GM18508 (cell line): ENCODE results near the gene FHIT.
"Not testable (repeated sequence)": the region's sequence is repeated elsewhere in the genome, so short reads cannot be mapped to it uniquely, and the experiment has no call there.

Experiments
- ATAC-seq: cut with Tn5 transposase; IDR thresholded peaks from one replicate; pipeline ENCODE4 v1.9.1; 2021; ENCODE audit warnings: moderate number of reproducible peaks; ENCODE audit not compliant: insufficient read depth, unreplicated experiment

FHIT gene

DNA sequence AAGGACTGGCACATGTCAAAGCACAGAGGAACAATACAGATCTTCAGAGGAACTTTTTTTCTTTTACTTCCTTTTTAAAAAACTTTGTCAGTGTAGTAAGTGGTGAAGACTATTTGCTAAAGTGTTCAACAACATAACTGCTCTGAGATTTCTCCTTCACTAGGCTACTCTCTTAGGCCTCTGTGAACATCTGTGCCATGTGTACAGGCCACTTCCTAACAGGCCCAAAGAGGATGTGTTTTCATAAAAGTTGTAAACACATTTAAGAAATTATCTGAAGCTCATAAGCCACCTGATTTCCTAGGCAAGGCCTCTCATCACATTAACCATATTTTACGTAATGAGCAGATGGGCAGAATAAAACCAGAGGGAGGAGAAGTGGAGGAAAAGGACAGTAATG, 235.4 kb downstream of the FHIT start:
- ATAC-seq: no peak

DNA sequence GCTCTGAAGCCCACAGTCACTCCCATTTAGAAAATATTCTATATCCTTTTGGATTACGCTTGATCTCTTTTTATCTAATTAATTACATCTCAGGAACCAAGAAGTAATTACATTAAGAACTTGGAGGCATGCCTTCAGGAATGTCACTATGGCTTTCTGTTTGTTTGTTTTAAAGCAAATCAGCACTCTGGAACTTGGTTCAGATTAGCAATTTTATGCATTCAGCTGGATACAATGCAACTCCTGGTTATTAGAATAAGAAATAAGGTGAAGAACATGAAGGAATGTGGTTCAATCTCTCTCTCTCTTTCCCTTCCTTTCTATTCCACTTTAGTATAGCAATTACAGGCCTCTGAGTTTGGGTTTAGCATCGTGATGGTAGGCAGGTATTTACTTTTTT, 235.8 kb downstream of the FHIT start:
- no peak for ATAC-seq

DNA sequence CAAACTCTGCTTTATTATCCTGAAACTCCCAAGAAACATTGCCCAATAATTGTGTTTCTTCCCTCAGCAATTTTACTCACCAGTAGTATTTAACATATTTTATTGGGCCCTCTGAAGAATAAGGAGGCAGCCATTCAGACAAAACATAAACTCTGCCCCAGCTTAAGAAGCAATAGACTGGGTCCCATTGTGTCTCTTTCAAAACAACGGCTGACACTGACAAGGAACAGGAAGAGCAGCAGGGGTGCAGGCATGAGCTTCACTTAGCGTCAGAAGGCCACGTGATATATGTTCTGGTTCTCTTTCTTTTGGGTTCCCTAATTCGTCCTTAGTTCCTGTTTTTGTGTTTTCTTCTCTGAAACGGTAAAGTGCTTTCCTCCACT, 242.3 kb downstream of the FHIT start:
- ATAC-seq: no peak

DNA sequence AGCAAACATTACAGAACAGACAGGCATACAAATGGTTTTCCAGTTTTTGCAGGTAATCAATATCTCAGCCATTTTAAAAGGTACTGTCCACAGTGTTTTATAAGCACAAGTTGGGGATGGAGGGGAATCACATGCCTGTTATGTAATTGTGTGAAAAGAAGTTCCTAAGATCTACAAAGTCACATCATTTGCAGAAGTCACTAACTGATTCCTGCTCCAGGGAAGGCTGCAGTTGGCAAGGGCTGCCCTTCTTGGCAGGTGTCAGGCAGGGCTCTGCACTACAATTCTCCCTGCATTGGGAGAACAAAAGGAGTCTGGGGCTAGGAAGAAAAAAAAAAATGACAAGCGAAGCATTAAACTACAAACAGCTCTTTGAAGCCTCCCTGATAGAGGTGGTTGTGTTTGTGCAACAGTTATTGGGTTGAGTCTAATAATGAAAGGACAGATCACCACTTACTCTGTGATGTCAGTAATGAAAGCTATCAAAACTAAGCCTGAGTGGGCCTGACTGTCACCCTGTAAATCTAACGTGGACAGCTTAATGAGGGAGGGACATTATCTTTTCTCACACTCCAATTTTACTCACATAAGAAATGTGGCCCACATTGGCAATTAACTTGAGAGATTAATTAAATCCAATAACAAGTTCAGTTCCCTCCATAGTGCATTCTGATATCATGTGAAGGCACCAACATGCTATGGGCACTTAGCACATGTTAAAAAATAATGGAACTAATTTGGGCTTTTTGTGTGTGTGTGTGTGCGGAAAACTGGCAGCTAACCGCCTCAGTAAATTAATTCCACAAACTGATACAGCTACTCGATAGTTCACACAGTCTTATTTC, 242.9 kb downstream of the FHIT start:
- no peak for ATAC-seq

DNA sequence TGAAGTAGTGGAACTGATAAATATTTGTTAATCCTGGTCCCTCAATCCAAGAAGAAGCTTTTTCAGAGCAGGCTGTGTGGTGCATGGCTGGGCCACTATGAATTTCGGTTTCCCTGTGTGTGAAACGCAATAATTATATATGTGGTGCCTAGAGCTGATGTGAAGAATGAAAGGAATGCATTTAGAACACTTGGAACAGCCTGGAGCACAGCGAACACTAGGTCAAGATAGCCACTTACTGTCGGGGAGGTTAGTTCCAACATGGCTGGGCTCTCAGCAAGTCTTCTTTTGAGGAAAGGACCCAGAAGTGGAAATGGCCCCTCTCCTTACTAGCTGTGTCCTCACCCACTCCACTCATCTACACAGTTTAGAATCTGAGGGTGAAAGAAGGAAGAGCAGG, 245.7 kb downstream of the FHIT start:
- no peak for ATAC-seq

DNA sequence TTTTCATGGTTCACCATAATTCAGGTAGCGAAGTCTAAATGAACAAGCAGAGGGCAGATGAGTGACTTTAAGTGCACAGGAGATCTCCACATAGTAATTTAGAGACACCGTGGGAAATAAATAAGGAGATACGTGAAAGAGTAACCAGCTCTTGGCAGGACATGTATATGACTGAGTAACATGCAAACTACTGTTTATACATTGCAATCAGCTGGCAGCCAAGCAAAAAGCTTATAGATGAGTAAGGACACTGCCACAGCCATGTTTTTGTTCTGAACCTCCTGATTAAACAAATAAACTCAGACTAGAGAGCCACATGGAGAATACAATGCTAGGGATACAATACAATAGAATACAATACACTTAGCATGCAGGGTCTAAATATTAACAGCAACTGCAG, 252.4 kb downstream of the FHIT start:
- no peak for ATAC-seq

DNA sequence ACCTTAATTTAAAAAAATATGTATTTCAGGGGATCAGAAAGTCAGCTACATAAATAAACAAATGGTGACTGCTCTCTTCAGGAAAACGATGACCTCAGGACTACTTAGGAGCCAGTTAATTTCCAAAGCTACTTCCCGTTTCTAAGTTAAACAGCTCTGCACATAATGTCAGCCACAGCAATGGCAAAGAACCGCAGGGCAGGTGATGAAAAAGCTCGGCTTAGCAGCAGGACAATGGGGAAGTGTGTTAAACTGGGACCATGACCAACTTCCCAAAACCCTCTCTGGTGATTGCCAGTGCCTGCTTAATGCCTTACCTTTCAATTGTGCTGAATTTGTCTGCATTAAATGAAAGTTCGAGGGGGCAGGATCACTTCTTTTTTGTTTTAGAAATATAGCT, 258.9 kb downstream of the FHIT start:
- no peak for ATAC-seq

DNA sequence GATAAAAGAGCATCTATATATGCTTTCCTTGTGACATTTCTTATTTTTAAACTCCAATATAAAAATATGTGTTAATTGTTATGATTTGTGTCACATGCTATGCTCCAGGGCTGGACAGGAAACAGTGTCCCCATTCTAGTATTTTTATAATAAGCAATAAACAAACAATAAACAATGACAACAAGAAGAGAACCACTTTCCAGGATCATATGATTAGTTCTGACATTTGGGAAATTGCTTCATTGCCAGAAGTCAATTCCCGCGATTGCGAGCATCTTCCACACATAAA, 260.9 kb downstream of the FHIT start:
- ATAC-seq: no peak

DNA sequence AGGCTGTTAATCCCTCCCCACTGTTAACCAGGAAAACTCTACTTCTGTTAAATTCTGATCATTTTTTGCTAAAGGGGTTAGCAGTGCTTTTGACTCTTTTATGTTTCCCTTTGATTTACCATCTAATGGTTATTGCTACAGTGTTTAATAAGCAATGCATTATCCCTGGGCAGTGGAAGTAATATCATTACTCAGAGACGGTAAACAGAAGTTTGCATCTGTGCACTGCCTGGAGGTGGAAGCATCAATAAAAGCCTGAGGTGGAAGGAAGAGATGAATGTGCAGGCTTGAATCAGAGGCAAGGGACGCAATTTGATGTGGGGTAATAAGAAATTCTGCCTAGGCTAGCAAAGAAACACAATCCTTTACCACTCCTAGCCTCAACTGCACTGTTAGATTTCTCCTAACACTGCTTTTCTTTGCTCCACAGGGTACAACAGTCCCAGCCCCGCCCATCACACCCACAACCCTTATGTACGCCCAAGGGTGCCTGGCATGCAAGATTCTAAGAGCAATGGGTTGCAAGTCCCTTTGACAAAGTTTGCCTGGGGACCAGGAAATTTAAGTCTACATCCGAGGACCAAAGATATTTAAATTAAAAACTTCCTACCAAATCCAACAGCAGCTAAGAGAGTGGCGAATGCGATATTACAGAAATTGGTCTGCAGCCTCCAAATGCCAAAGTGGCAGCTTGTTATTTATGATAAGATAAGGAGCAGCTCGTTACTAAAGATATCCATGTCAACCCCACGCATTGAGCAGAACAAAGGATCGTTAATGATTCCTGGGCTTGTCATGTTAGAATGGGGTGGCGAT, 261.4 kb downstream of the FHIT start:
- no peak for ATAC-seq

DNA sequence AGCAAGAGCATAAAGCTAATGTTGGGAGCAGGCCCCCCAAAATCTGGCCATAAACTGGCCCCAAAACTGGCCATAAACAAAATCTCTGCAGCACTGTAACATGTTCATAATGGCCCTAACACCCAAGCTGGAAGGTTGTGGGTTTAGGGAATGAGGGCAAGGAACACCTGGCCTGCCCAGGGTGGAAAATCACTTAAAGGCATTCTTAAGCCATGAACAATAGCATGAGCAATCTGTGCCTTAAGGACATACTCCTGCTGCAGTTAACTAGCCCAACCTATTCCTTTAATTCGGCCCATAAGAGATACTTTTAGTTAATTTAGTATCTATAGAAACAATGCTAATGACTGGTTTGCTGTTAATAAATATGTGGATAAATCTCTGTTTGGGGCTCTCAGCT, 264.1 kb downstream of the FHIT start:
- not testable (repeated sequence) for ATAC-seq

DNA sequence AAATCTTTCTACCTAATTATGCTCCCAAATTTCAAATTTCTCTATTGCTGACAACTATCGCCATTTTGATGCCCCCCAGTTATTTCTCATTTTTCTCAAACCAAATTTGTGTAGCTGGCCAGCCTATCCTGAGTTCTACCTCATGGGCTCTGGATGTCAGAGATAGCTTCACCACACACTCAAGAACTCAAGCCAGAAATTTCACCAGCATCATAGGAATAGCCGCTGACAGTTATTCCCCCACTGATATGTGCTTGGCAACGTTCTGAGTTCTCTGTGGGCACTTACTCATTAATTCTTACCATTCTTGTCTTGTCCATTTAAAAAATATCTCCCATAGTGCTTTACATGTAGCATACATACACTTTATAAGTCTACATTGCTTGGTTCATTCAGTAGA, 264.7 kb downstream of the FHIT start:
- ATAC-seq: no peak

DNA sequence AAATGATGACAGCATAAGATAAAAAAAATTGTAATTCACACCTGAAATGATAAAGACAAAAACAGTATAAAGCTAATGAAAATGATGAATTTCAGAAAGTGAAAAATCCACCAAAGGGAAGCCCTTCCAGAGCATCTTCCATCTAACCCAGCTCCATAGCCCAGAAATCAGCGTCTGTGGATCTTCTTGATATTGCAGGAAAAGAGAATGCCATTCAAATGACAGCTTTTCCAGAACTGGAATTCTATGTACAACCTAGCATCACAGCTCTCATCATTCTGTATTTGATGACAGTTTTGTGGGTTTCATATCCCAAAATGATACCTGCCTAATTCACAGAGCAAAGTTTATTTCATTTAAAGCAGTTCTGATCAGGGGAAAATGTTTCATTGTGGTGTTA, 267.3 kb downstream of the FHIT start:
- ATAC-seq: no peak

DNA sequence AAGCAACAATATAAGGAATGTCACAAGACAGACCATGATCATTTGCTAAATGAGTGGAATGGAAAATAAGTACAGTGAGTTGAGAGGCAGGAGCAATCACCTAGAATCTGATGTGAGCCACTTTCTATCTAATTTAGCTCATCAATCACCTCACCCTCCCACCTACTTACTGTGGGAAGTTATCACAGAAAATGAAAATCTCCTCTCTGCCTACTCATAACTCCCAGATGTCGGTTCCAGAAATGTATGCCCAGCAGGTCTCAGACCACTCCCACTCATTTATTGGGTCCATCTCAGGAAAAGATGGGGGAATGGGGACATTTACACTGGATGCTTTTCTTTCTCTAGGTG, 270.9 kb downstream of the FHIT start:
- ATAC-seq: no peak

DNA sequence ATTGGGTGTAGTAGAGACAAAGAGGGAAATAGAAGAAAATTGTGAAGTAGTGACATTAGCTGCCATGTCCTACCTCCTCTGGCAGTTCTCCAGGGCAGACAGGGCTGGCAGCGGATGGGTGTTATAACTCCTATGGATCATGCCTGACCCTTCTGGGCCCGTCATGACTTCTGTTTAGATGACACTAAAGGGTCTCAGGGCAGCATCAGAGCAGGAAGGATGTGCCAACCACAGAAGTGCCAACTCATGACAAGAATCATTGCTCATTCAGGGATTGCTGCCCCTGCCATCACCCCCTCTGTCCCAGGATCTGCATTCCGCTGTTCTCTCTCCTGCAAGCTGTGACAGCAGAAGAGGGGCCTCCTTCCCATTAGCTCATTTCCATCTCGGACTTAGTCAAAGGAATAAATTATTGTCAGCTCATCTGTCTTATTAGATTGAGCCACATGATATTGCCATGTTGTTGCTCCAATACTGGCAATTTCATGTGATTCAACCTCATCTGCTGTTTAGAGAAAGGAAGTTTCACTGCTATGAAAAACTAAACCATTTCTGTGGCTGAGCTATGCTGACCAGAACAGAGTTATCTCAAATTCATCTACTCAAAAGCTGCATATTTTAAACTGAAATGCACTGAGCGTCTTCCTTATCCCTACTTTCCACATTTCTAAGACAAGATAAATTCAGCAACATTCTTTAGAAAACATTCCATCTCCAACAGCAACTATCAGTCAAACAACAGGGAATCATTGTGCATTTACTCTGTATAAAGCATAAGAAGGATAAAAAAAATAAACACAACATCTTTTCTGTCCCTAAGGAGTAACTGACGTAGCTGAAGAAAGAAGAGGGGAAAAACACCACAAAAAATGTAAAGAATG, 271.6 kb downstream of the FHIT start:
- no peak for ATAC-seq

DNA sequence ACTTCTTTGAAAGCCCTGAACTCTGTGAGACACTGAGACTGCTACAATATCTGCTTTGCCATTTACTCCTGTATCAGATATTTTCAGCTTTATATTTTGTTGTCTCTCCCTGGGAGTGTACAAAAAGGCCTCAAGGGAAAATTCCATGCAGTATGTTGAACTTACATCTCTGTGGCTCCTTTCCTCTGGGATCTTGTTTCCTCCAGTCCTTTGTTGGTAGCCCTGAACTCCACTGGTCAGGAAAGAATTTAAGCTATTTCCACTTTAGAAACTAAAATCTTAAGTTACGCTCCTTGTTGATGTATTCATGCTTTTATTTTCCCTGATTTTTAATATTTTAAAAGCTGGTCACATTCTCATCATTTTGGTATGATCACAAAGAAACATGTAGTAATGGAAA, 277.9 kb downstream of the FHIT start:
- no peak for ATAC-seq

DNA sequence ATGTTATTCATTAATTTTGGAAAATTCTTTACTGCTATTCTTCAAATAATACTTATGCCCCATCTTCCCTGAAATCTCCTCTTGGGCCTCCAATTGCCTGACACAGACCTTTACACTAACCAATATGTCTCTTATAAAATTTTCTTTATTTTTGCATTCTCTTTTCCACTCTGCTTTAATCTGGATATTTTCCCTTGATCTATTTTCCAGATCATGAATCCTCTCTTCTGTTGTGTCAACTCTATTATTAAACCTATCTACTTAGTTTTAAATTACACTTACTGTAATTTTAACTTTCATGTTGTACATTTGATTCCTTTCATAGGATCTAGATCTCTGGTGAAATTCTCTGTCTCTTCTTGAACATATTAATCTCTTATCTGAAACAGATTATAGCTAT, 278.7 kb downstream of the FHIT start:
- ATAC-seq: no peak

DNA sequence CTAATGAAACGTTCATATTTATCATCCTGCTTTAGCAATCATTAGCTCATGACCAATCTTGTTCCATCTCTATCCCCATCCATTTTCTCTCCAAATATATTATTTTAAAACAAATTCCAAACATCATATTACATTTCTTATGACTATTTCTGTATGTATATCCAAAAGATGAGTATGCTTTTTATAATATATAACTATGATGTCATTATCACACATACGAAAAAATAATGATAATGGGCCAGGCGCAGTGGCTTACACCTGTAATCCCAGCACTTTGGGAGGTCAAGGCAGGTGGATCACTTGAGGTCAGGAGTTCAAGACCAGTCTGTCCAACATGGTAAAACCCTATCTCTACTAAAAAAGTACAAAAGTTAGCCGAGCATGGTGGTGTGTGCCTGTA, 280.4 kb downstream of the FHIT start:
- no peak for ATAC-seq

DNA sequence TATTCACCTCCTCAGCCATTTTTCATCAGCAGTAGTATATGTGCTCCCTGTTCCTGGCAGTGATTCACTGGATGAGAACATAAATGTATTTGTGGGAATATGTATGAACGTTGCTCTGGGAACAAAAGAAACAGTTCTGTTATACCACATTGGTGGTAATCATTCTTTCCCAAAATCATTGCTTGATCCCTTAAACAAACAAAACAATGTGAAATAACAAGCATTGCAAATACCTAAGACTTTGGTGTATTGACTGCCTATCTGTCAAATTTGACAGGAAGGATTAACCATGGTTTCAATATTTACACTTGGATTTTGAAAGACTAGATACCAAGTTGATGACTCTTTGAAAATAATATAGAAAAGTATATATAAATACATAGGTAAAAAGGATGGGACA, 284.1 kb downstream of the FHIT start:
- ATAC-seq: no peak

DNA sequence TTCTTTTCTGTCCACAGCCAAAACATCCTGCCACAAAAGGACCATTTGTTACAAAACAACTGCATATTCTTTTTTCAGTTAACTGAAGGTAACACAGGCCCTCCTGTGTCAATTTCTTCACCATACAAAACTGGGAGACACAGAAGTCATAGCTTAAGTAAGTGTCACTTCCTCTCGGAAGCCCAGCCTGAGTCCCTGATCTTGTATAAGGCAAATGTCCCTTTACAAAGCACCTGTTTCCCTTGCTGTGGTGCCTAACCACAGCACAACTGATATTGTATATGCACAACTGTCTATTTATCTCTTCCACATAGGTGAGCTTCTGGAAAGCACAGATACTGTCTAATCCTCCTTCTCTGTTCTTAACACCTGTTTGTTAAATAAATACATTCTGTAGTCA, 293.7 kb downstream of the FHIT start:
- no peak for ATAC-seq

DNA sequence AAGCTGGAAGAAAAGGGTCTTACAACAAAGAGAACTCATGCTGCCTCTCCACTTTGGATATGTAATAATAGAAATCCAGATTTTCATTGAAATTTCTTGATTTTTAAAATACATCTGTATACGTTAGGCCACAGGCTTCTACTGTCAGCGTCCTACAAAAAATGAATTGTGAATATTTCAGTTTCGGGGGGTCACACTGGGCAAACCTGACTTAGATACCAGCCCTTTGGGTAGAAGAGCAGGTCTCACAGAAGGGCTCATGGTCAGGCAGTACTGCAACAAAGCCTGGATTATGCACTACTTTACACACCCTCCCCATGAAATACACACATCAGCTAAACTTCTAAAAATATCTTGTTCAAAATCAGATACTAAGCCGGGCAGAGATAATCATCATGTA, 294.5 kb downstream of the FHIT start:
- no peak for ATAC-seq

DNA sequence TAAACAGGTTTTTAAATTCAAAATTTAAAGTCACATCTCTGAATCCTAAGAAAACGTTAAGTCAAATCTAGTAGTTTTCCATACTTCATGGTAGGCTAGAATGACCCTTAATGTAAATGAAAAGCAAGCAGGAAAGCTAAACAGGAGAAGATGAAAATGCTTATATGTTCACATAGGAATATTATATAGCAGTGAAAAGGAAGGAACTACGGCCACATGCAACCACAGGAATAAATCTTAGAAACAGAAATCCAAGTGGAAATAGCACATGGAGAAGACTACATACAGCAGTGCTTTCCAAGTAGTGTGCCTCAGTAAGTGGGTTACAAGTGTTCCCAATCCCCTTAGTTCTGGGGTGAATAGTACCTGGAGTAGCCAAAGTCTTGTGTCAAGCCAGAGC, 296.2 kb downstream of the FHIT start:
- no peak for ATAC-seq
